C4-2B (cell line): Measurements from ENCODE around the gene C16orf82.

ENCODE experiments used
- ZFX ChIP-seq: fragments of 450-650 bp; IDR thresholded peaks from 2 replicates; pipeline ENCODE4 v1.6.1; 2017
- TF ChIP-seq, protein P1 (sequence below): fragments of 450-650 bp; conservative IDR thresholded peaks from 2 replicates; pipeline ENCODE4 v1.5.1; 2017; ENCODE audit warnings: mild to moderate bottlenecking

DNA sequence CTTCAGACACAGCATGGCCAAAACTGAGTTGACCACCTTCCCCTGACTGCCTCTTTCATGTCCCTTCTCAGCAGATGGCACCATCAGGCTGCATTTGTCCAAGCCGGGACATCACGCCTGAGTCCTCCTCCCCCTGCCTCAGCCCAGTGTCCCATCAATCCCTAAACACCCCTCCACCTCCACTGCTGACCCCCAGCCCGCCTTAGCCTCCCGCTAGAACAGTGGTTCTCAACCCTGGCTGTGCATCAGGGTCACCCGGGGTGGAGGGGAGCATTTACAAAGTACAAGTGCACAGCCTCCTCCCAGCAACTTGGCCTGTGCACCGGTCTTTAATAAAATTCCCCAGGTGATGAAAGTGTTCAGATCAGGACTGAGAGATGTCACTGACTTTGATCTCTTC lies 4.0 kb downstream of the C16orf82 start:
- TF ChIP-seq, protein P1, sequence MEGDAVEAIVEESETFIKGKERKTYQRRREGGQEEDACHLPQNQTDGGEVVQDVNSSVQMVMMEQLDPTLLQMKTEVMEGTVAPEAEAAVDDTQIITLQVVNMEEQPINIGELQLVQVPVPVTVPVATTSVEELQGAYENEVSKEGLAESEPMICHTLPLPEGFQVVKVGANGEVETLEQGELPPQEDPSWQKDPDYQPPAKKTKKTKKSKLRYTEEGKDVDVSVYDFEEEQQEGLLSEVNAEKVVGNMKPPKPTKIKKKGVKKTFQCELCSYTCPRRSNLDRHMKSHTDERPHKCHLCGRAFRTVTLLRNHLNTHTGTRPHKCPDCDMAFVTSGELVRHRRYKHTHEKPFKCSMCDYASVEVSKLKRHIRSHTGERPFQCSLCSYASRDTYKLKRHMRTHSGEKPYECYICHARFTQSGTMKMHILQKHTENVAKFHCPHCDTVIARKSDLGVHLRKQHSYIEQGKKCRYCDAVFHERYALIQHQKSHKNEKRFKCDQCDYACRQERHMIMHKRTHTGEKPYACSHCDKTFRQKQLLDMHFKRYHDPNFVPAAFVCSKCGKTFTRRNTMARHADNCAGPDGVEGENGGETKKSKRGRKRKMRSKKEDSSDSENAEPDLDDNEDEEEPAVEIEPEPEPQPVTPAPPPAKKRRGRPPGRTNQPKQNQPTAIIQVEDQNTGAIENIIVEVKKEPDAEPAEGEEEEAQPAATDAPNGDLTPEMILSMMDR = no peak
- no peak for TF ChIP-seq ZFX
